Smooth muscle cell of the brain vasculature (primary cell): ENCODE results near the gene HNRNPK.
A peak's percentile ranks its signal among the peaks of the same experiment; 100 is the strongest.
"Not testable (repeated sequence)": the region's sequence is repeated elsewhere in the genome, so short reads cannot be mapped to it uniquely, and the experiment has no call there.

Experiments
- DNase-seq: peaks from one replicate; pipeline ENCODE4 v3.0.0-alpha.2; 2012; ENCODE audit warnings: low read depth, low spot score

The HNRNPK gene

GRCh38 chr9:83977196-83977595, 2.8 kb downstream of the HNRNPK start:
- DNase-seq: no peak

- no peak for DNase-seq
Observed at GRCh38 chr9:83976372-83976771, 3.6 kb downstream of the HNRNPK start.

- no peak for DNase-seq
Observed at GRCh38 chr9:83975300-83975699, 4.7 kb downstream of the HNRNPK start.

- DNase-seq: no peak
Observed at GRCh38 chr9:83972286-83972685, 7.7 kb downstream of the HNRNPK start.

- no peak for DNase-seq
Observed at GRCh38 chr9:83971485-83971884, 8.5 kb downstream of the HNRNPK start.

- no peak for DNase-seq
Observed at GRCh38 chr9:83969602-83970001, 10.4 kb downstream of the HNRNPK start.

- no peak for DNase-seq
Observed at GRCh38 chr9:83967073-83967472, 12.9 kb downstream of the HNRNPK start.

GRCh38 chr9:83966209-83966582, 13.8 kb downstream of the HNRNPK start:
- DNase-seq: no peak

GRCh38 chr9:83965350-83966208, 14.4 kb downstream of the HNRNPK start:
- DNase-seq: no peak

- DNase-seq: no peak
Observed at GRCh38 chr9:83964973-83965349, 15.1 kb downstream of the HNRNPK start.

- DNase-seq: no peak
Observed at GRCh38 chr9:83962165-83962564, 17.9 kb downstream of the HNRNPK start.

- DNase-seq: no peak
Observed at GRCh38 chr9:83960991-83961390, 19.0 kb downstream of the HNRNPK start.

GRCh38 chr9:83959061-83959460, 21.0 kb downstream of the HNRNPK start:
- DNase-seq: peak; percentile 82

GRCh38 chr9:83957248-83957513, 22.8 kb downstream of the HNRNPK start:
- DNase-seq: no peak

GRCh38 chr9:83956436-83957247, 23.4 kb downstream of the HNRNPK start:
- no peak for DNase-seq

GRCh38 chr9:83956086-83956435, 24.0 kb downstream of the HNRNPK start:
- no peak for DNase-seq

GRCh38 chr9:83948096-83948495, 31.9 kb downstream of the HNRNPK start:
- DNase-seq: not testable (repeated sequence)

GRCh38 chr9:83940590-83941303, 39.3 kb downstream of the HNRNPK start:
- DNase-seq: no peak

GRCh38 chr9:83937861-83938455, 42.1 kb downstream of the HNRNPK start:
- DNase-seq: no peak

- no peak for DNase-seq
Observed at GRCh38 chr9:83936523-83936922, 43.5 kb downstream of the HNRNPK start.

- DNase-seq: no peak
Observed at GRCh38 chr9:83935276-83935935, 44.6 kb downstream of the HNRNPK start.
